AG04450 (cell line): ENCODE measurements around the gene APOL4. TPM values are rescaled to one million over a fixed set of nuclear protein-coding genes. Genes with fewer than 3 reads are reported as not detected.

ENCODE experiments used
- CTCF ChIA-PET: fragments of 300-600, 350-600 bp; formaldehyde crosslinking; extraction: SDS; loops from one replicate; lab custom pipeline; 2022; ENCODE audit warnings: antibody characterized with exemption, inconsistent platforms; lab: Charles Lee
- POLR2A ChIA-PET: fragments of 350-600 bp; formaldehyde crosslinking; extraction: SDS; loops from one replicate; lab custom pipeline; 2021; ENCODE audit warnings: antibody characterized with exemption, inconsistent platforms; lab: Yijun Ruan, JAX
- DNase-seq: peaks from one replicate; pipeline ENCODE4 v3.0.0-alpha.2; 2011; ENCODE audit warnings: low read depth, low spot score
- H3K27ac ChIP-seq: one replicate; pipeline ENCODE4 v1.5.1; 2012; ENCODE audit warnings: low read depth, low read length, control low read depth
- H3K27me3 ChIP-seq: one replicate; pipeline ENCODE4 v1.6.0; 2012; ENCODE audit warnings: low read length; ENCODE audit not compliant: control insufficient read depth, insufficient read depth
- H3K4me3 ChIP-seq: 2 replicates; pipeline ENCODE4 v1.5.1; 2011; ENCODE audit warnings: mild to moderate bottlenecking, low read depth, low read length, control low read depth
- H3K9me3 ChIP-seq: 2 replicates; pipeline ENCODE4 v1.5.1; 2012; ENCODE audit warnings: low read length; ENCODE audit not compliant: control insufficient read depth, insufficient read depth
- polyA plus RNA-seq: library from polyadenylated mRNA; depleted of rRNA; stranded (reverse); fragments of >200 nt; gene quantifications from 2 replicates; pipeline ENCODE4 v1.2.3, GENCODE V29; 2011
- TF ChIP-seq, protein P1 (sequence below): IDR thresholded peaks from 2 replicates; pipeline ENCODE4 v1.5.1; 2011; ENCODE audit warnings: low read depth, low read length, control low read depth, inconsistent platforms

Gene APOL4
- polyA plus RNA-seq, 1 experiment, result 0.21 TPM

GRCh38 chr22:36221799-36222751, 20.5 kb upstream of the APOL4 start:
- Histone ChIP-seq H3K9me3 (no peaks in the 10 kb centered on the region), H3K27ac (no peak overlapping the region), H3K27me3 (peaks cover 24% of the 10 kb centered on the region), H3K4me3 (no peak overlapping the region)
- ChIA-PET CTCF (interaction anchor here (1.1 kb wide), 1 partner anchor 17 kb away, joined by 3 read pairs; the partner anchor contains the start of gene APOL2), POLR2A (no interaction called here)
- no peak for DNase-seq
- TF ChIP-seq, protein P1, sequence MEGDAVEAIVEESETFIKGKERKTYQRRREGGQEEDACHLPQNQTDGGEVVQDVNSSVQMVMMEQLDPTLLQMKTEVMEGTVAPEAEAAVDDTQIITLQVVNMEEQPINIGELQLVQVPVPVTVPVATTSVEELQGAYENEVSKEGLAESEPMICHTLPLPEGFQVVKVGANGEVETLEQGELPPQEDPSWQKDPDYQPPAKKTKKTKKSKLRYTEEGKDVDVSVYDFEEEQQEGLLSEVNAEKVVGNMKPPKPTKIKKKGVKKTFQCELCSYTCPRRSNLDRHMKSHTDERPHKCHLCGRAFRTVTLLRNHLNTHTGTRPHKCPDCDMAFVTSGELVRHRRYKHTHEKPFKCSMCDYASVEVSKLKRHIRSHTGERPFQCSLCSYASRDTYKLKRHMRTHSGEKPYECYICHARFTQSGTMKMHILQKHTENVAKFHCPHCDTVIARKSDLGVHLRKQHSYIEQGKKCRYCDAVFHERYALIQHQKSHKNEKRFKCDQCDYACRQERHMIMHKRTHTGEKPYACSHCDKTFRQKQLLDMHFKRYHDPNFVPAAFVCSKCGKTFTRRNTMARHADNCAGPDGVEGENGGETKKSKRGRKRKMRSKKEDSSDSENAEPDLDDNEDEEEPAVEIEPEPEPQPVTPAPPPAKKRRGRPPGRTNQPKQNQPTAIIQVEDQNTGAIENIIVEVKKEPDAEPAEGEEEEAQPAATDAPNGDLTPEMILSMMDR, result peak; percentile 68

GRCh38 chr22:36220451-36220921, 18.9 kb upstream of the APOL4 start:
- Histone ChIP-seq H3K27me3 (peaks cover 31% of the 10 kb centered on the region), H3K4me3 (no peak overlapping the region), H3K9me3 (no peaks in the 10 kb centered on the region), H3K27ac (no peak overlapping the region)
- ChIA-PET CTCF (interaction anchor here (0.6 to 1.1 kb wide), 2 partner anchors 19 to 23 kb away, joined by 3 read pairs; partner anchors contain the start of gene APOL2), POLR2A (interaction anchor here (0.6 kb wide), 1 partner anchor 19 kb away, joined by 3 read pairs; no protein-coding TSS in a partner anchor)
- TF ChIP-seq, protein P1, result no peak
- DNase-seq, result no peak

GRCh38 chr22:36218648-36219193, 17.1 kb upstream of the APOL4 start:
- Histone ChIP-seq H3K27me3 (peaks cover 47% of the 10 kb centered on the region), H3K9me3 (no peaks in the 10 kb centered on the region), H3K4me3 (no peak overlapping the region), H3K27ac (no peak overlapping the region)
- TF ChIP-seq, protein P1, result no peak
- DNase-seq, result no peak
- ChIA-PET POLR2A (no interaction called here), CTCF (no interaction called here)

DNA sequence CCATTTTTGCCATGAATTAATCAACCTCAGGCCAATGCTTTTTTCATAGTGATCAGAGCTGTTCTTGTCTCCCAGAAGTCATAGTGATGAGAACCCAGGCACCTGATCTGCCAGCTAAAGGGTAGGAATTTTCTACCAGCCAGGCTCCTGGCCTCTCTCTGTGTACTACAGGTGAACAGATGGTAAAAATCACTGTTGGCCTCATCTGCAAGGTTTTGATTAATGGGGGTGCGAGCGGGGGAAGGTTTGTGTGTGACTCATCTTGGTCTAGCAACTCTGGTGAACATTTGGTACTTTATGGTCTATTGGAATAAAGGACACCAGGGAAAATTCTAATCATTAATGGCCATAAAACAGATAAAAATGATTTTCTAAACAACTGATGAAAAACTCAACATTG, 14.4 kb upstream of the APOL4 start:
- DNase-seq, result no peak
- ChIA-PET POLR2A (no interaction called here), CTCF (interaction anchor here (0.6 to 0.7 kb wide), 2 partner anchors 21 to 38 kb away, joined by 3 to 4 read pairs; no protein-coding TSS in a partner anchor)
- Histone ChIP-seq H3K27me3 (peaks cover 56% of the 10 kb centered on the region), H3K4me3 (no peak overlapping the region), H3K27ac (no peak overlapping the region), H3K9me3 (no peaks in the 10 kb centered on the region)
- TF ChIP-seq, protein P1, result no peak
